ENCODE results near the gene VTI1A.

Gene VTI1A

GRCh38 chr10:112619556-112619955, 172.5 kb downstream of the VTI1A start:
- no peak for DNase-seq
- H3K27me3 Mint-ChIP-seq, result no peaks in the 10 kb centered on the region
- no peaks in the 10 kb centered on the region for H3K36me3 Mint-ChIP-seq
- H3K4me3 Mint-ChIP-seq, result no peak overlapping the region
- no peak overlapping the region for H3K27ac Mint-ChIP-seq
- H3K9me3 Mint-ChIP-seq, result no peaks in the 10 kb centered on the region
- no peaks in the 10 kb centered on the region for H3K4me1 Mint-ChIP-seq
- CTCF ChIA-PET, result no interaction called here

GRCh38 chr10:112622786-112623185, 175.8 kb downstream of the VTI1A start:
- Mint-ChIP-seq H3K27ac (no peak overlapping the region), H3K4me1 (no peaks in the 10 kb centered on the region), H3K36me3 (no peaks in the 10 kb centered on the region), H3K4me3 (no peak overlapping the region), H3K27me3 (no peaks in the 10 kb centered on the region), H3K9me3 (no peaks in the 10 kb centered on the region)
- no peak for DNase-seq
- CTCF ChIA-PET, result interaction anchor here (0.8 kb wide), 1 partner anchor 15 kb away, joined by 3 read pairs; no protein-coding TSS in a partner anchor

- CTCF ChIA-PET, result no interaction called here
- Mint-ChIP-seq H3K4me1 (no peaks in the 10 kb centered on the region), H3K27me3 (no peaks in the 10 kb centered on the region), H3K36me3 (no peaks in the 10 kb centered on the region), H3K4me3 (no peak overlapping the region), H3K9me3 (no peaks in the 10 kb centered on the region), H3K27ac (no peak overlapping the region)
- no peak for DNase-seq
Observed at GRCh38 chr10:112624546-112625048, 177.6 kb downstream of the VTI1A start.

- H3K27me3 Mint-ChIP-seq, result no peaks in the 10 kb centered on the region
- CTCF ChIA-PET, result no interaction called here
- H3K4me1 Mint-ChIP-seq, result no peaks in the 10 kb centered on the region
- H3K36me3 Mint-ChIP-seq, result no peaks in the 10 kb centered on the region
- H3K9me3 Mint-ChIP-seq, result no peaks in the 10 kb centered on the region
- no peak overlapping the region for H3K27ac Mint-ChIP-seq
- no peak overlapping the region for H3K4me3 Mint-ChIP-seq
- DNase-seq, result no peak
Observed at GRCh38 chr10:112628951-112629609, 182.1 kb downstream of the VTI1A start.

- CTCF ChIA-PET, result no interaction called here
- Mint-ChIP-seq H3K4me1 (no peaks in the 10 kb centered on the region), H3K27ac (no peak overlapping the region), H3K9me3 (no peaks in the 10 kb centered on the region), H3K4me3 (no peak overlapping the region), H3K36me3 (no peaks in the 10 kb centered on the region), H3K27me3 (no peaks in the 10 kb centered on the region)
- no peak for DNase-seq
Observed at GRCh38 chr10:112631501-112632400, 184.7 kb downstream of the VTI1A start.

- no peak for DNase-seq
- CTCF ChIA-PET, result no interaction called here
- Mint-ChIP-seq H3K4me1 (no peaks in the 10 kb centered on the region), H3K27ac (no peak overlapping the region), H3K4me3 (no peak overlapping the region), H3K27me3 (no peaks in the 10 kb centered on the region), H3K9me3 (no peaks in the 10 kb centered on the region), H3K36me3 (no peaks in the 10 kb centered on the region)
Observed at GRCh38 chr10:112634096-112634830, 187.2 kb downstream of the VTI1A start.

- CTCF ChIA-PET, result no interaction called here
- Mint-ChIP-seq H3K9me3 (no peaks in the 10 kb centered on the region), H3K4me1 (no peaks in the 10 kb centered on the region), H3K27me3 (no peaks in the 10 kb centered on the region), H3K27ac (no peak overlapping the region), H3K4me3 (no peak overlapping the region), H3K36me3 (no peaks in the 10 kb centered on the region)
- no peak for DNase-seq
Observed at GRCh38 chr10:112637901-112638300, 190.9 kb downstream of the VTI1A start.

- no peaks in the 10 kb centered on the region for H3K36me3 Mint-ChIP-seq
- H3K27me3 Mint-ChIP-seq, result no peaks in the 10 kb centered on the region
- DNase-seq, result no peak
- no peaks in the 10 kb centered on the region for H3K4me1 Mint-ChIP-seq
- H3K4me3 Mint-ChIP-seq, result no peak overlapping the region
- no peak overlapping the region for H3K27ac Mint-ChIP-seq
- no peaks in the 10 kb centered on the region for H3K9me3 Mint-ChIP-seq
- CTCF ChIA-PET, result interaction anchor here (1.0 kb wide), 1 partner anchor 11 kb away, joined by 3 read pairs; no protein-coding TSS in a partner anchor
Observed at GRCh38 chr10:112639298-112639697, 192.3 kb downstream of the VTI1A start.

- Mint-ChIP-seq H3K4me3 (no peak overlapping the region), H3K27ac (no peak overlapping the region), H3K27me3 (no peaks in the 10 kb centered on the region), H3K36me3 (no peaks in the 10 kb centered on the region), H3K4me1 (no peaks in the 10 kb centered on the region), H3K9me3 (no peaks in the 10 kb centered on the region)
- DNase-seq, result no peak
- CTCF ChIA-PET, result no interaction called here
Observed at GRCh38 chr10:112640638-112641037, 193.6 kb downstream of the VTI1A start.

GRCh38 chr10:112643600-112644264, 196.7 kb downstream of the VTI1A start:
- Mint-ChIP-seq H3K27ac (no peak overlapping the region), H3K4me1 (no peaks in the 10 kb centered on the region), H3K36me3 (peaks cover 1% of the 10 kb centered on the region), H3K4me3 (no peak overlapping the region), H3K9me3 (no peaks in the 10 kb centered on the region), H3K27me3 (no peaks in the 10 kb centered on the region)
- CTCF ChIA-PET, result no interaction called here
- no peak for DNase-seq

GRCh38 chr10:112644265-112644645, 197.2 kb downstream of the VTI1A start:
- CTCF ChIA-PET, result no interaction called here
- no peaks in the 10 kb centered on the region for H3K27me3 Mint-ChIP-seq
- H3K9me3 Mint-ChIP-seq, result no peaks in the 10 kb centered on the region
- DNase-seq, result no peak
- H3K4me3 Mint-ChIP-seq, result no peak overlapping the region
- peaks cover 1% of the 10 kb centered on the region for H3K36me3 Mint-ChIP-seq
- no peak overlapping the region for H3K27ac Mint-ChIP-seq
- no peaks in the 10 kb centered on the region for H3K4me1 Mint-ChIP-seq

- no peaks in the 10 kb centered on the region for H3K9me3 Mint-ChIP-seq
- H3K36me3 Mint-ChIP-seq, result peaks cover 1% of the 10 kb centered on the region
- no peak overlapping the region for H3K4me3 Mint-ChIP-seq
- no peak overlapping the region for H3K27ac Mint-ChIP-seq
- H3K4me1 Mint-ChIP-seq, result no peaks in the 10 kb centered on the region
- no peaks in the 10 kb centered on the region for H3K27me3 Mint-ChIP-seq
- no peak for DNase-seq
- CTCF ChIA-PET, result no interaction called here
Observed at GRCh38 chr10:112649006-112649821, 202.2 kb downstream of the VTI1A start.

GRCh38 chr10:112649822-112650152, 202.8 kb downstream of the VTI1A start:
- Mint-ChIP-seq H3K4me1 (no peaks in the 10 kb centered on the region), H3K27ac (no peak overlapping the region), H3K27me3 (no peaks in the 10 kb centered on the region), H3K36me3 (peaks cover 1% of the 10 kb centered on the region), H3K9me3 (no peaks in the 10 kb centered on the region), H3K4me3 (no peak overlapping the region)
- CTCF ChIA-PET, result no interaction called here
- no peak for DNase-seq
